Measurements from ENCODE around the gene SSUH2.

The SSUH2 gene

GRCh38 chr3:8608791-8609467, 35.7 kb downstream of the SSUH2 start:
- no peak for DNase-seq
- in situ Hi-C loops (cut with HindIII; ENCODE audit: low pct_ligation_motif_present, low sequenced_read_pairs) = no loop called here
- Histone ChIP-seq H3K36me3 (replicated peaks) (no peaks in the 10 kb centered on the region), H3K27me3 (replicated peaks) (no peaks in the 10 kb centered on the region), H3K27ac (no peak overlapping the region), H3K4me3 (ENCODE audit: low read depth, low read length) (no peak overlapping the region)
- TF ChIP-seq, protein P1, sequence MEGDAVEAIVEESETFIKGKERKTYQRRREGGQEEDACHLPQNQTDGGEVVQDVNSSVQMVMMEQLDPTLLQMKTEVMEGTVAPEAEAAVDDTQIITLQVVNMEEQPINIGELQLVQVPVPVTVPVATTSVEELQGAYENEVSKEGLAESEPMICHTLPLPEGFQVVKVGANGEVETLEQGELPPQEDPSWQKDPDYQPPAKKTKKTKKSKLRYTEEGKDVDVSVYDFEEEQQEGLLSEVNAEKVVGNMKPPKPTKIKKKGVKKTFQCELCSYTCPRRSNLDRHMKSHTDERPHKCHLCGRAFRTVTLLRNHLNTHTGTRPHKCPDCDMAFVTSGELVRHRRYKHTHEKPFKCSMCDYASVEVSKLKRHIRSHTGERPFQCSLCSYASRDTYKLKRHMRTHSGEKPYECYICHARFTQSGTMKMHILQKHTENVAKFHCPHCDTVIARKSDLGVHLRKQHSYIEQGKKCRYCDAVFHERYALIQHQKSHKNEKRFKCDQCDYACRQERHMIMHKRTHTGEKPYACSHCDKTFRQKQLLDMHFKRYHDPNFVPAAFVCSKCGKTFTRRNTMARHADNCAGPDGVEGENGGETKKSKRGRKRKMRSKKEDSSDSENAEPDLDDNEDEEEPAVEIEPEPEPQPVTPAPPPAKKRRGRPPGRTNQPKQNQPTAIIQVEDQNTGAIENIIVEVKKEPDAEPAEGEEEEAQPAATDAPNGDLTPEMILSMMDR (IDR thresholded peaks at IDR 0.05; ENCODE audit: low read depth, low read length, missing control alignments) = no peak

DNA sequence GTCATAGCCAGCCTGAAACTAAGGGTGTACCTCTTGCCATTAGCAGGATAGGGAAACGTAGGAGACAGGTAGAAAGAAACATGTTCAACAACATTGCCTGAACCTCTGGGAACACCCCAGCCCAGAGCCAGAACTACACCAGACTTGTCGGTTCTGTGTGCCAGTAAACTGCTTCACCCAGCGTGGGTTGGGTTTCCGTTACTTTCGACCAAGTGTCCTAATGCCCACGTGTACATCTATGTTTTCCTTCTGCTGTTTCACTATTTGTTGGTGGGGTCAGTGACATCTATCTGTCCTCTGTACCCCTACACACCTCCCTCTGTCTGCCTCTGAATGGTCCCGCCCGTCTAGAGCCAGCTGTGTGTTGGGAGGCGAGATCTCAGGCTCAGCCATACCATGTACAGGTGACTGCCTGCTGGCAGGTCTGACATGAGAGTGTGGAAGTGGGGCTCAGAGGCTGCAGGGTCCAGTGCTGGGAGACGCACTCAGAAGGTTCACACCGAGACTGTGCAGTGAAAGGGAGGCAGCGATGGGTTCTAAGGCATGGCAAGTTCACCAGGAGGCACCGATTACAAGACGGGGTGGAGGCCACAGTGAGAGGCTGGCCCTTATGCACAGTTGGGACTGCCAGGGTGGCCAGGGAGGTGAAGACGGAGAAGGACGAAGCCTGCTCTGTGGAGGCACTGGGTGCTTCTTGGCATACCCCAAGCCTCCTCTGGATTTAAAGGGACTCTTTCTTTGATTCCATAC, 36.4 kb downstream of the SSUH2 start:
- no peak for DNase-seq
- in situ Hi-C loops (cut with HindIII; ENCODE audit: low pct_ligation_motif_present, low sequenced_read_pairs) = no loop called here
- Histone ChIP-seq H3K36me3 (replicated peaks) (no peaks in the 10 kb centered on the region), H3K4me3 (ENCODE audit: low read depth, low read length) (no peak overlapping the region), H3K27me3 (replicated peaks) (no peaks in the 10 kb centered on the region), H3K27ac (no peak overlapping the region)
- TF ChIP-seq, protein P1 (IDR thresholded peaks at IDR 0.05; ENCODE audit: low read depth, low read length, missing control alignments) = no peak

- Histone ChIP-seq H3K27me3 (replicated peaks) (no peaks in the 10 kb centered on the region), H3K27ac (no peak overlapping the region), H3K36me3 (replicated peaks) (no peaks in the 10 kb centered on the region), H3K4me3 (ENCODE audit: low read depth, low read length) (no peak overlapping the region)
- in situ Hi-C loops (cut with HindIII; ENCODE audit: low pct_ligation_motif_present, low sequenced_read_pairs) = no loop called here
- DNase-seq = peak; percentile 80
- TF ChIP-seq, protein P1 (IDR thresholded peaks at IDR 0.05; ENCODE audit: low read depth, low read length, missing control alignments) = peak; percentile 85
These were observed 37.2 kb downstream of the SSUH2 start for GRCh38 chr3:8607234-8608040.

DNA sequence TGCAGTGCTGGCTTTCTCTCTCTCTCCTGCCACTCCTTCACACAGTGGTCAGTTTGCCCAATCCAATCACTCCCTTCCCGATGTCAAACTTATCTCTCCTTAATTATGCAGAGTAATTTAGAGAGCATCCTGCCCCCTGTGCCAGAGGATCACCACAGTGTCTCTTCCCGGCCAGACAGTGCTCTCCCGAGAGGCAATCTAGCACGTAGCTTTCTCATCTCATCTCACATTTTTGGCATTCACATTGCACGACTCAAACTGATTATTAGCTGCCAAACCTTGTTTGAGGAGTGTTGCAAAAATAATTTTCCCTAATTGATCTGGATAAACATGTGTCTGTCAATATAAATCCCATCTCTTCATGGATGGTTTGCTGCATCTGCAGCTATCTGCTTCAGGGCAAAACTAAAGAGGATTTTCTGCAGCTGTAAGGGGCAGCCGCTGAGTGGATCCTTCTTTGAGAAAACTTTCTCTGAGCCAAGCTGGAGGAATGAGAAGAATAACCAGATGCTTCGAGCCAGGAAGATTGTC, 37.8 kb downstream of the SSUH2 start:
- in situ Hi-C loops (cut with HindIII; ENCODE audit: low pct_ligation_motif_present, low sequenced_read_pairs) = no loop called here
- Histone ChIP-seq H3K36me3 (replicated peaks) (no peaks in the 10 kb centered on the region), H3K27ac (no peak overlapping the region), H3K4me3 (ENCODE audit: low read depth, low read length) (no peak overlapping the region), H3K27me3 (replicated peaks) (no peaks in the 10 kb centered on the region)
- TF ChIP-seq, protein P1 (IDR thresholded peaks at IDR 0.05; ENCODE audit: low read depth, low read length, missing control alignments) = no peak
- DNase-seq = no peak

DNA sequence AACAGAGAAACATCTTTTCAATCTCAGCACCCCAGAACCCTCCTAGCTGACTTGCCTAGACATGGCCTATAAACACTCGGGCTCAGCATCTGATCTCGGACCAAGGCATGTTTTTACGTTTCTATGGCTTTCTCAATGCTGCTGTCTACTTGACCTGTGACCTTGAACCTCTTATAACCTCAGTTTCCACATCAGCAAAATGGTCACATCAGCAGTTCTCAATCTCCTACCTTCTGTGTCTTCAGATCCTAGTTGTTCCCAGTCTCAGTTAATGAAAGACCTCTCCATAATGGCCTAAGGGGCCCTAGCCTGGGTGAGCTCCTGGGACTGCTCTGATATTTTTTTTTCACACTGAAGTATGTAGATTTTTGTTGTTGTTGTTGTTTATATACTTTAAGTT, 39.6 kb downstream of the SSUH2 start:
- in situ Hi-C loops (cut with HindIII; ENCODE audit: low pct_ligation_motif_present, low sequenced_read_pairs) = no loop called here
- TF ChIP-seq, protein P1 (IDR thresholded peaks at IDR 0.05; ENCODE audit: low read depth, low read length, missing control alignments) = no peak

More for the DNA sequence above, 39.6 kb downstream of the SSUH2 start:
- Histone ChIP-seq H3K4me3 (ENCODE audit: low read depth, low read length) (no peak overlapping the region), H3K27me3 (replicated peaks) (no peaks in the 10 kb centered on the region), H3K27ac (no peak overlapping the region), H3K36me3 (replicated peaks) (no peaks in the 10 kb centered on the region)
- no peak for DNase-seq
